Activated CD4-positive, CD25-positive, alpha-beta regulatory T cell treated with anti-CD3 and anti-CD28 coated beads, Interleukin-2, amount 50 U/mL, for 72 hours (primary cell): ENCODE results near the gene HOXC13.

ENCODE experiments used
- DNase-seq: peaks from one replicate; pipeline ENCODE4 v3.0.0; 2021

The HOXC13 gene

DNA sequence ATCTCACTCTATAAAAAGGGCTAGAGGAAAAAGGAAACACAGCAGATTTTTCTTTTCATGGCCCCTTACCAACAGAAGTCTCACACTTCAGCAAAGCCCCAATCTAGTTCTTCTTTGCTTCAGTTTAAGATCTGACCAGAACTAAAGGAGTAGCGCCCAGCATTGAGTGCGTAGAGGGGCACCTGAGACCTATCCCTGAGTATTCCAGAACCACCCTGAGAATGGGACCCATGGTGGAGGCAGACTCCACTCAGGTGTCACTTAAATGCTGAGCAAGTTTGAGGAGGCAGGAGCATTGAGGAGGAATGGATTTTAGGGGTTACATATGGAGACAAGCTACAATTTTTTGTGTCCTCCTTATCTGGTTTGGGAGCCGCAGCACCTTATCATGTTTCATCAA is 32.5 kb downstream of the HOXC13 start:
- DNase-seq = no peak

DNA sequence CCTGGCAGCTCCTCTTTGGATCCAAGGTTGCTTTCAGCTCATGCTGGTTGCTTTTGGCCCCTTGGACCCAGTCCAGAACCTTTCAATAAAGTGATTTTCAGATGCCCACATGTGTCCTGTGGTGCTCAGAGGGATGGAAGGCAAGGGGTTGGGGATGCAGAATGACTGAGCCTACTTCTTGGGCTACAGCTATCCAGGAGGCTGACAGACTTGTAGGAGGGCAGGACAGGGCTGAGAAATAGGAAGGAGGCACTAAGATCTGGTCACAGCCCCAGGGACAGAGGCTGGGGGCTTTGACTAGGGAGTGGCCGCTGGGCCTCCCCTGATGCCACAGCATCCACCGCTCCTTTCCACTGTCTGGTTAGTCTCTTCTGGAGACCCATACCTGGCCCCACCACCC is 33.1 kb downstream of the HOXC13 start:
- DNase-seq = no peak

DNA sequence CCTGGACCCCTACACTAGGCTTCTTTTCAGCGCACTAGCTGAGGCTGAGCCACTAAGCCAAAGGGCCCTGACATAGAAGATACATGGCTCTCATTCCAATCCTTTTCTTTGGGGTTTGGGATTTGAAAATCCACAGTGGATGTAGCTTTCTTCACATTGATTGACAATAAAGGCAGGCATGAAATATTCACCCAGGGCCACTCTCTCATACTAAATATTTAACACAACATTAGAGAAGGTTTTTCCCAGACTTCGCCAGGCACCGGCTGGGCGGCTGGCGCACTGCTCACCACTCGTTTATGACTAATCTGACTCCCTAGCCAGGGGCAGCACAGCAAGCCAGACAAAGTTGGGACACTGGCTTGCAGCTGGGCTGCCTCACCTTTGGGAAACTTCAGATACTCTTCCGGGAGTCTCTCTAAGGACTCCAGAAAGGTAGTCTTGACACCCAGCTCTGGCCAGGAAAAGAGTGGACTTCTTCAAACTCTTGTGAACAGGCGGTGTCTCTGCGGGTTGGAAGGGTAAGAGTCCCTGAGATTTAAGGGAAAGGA is 33.6 kb downstream of the HOXC13 start:
- no peak for DNase-seq

DNA sequence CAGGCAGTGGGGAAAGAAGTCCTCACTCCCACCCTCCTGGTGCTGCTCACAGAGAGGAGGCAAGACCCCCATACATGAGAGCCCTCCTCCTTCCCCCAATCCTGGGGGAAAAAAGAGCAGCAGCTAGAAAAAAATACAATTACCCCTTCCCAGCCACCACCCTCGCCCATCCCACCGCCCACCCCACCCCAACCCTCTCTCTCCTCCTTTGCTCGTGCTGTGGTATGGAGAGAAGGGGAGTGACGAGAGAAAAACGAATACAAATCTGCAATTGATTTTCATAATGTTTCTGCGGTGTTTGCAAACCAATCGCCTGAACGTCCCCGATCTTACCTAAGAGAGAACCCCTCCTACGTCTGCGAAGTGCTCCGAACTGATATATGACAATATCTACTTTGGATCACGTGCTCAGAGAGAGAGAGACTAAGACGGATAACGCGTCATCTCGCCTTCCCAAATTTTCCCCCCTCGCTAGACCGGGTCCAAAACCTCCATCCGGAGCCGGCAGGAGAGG is 34.1 kb downstream of the HOXC13 start, which contains the start of gene HOXC11:
Gene HOXC11, plus strand, starts transcription at position 405 of the 514 bp plus-strand sequence. CDS start 116 bp downstream, outside the sequence.
- no peak for DNase-seq

DNA sequence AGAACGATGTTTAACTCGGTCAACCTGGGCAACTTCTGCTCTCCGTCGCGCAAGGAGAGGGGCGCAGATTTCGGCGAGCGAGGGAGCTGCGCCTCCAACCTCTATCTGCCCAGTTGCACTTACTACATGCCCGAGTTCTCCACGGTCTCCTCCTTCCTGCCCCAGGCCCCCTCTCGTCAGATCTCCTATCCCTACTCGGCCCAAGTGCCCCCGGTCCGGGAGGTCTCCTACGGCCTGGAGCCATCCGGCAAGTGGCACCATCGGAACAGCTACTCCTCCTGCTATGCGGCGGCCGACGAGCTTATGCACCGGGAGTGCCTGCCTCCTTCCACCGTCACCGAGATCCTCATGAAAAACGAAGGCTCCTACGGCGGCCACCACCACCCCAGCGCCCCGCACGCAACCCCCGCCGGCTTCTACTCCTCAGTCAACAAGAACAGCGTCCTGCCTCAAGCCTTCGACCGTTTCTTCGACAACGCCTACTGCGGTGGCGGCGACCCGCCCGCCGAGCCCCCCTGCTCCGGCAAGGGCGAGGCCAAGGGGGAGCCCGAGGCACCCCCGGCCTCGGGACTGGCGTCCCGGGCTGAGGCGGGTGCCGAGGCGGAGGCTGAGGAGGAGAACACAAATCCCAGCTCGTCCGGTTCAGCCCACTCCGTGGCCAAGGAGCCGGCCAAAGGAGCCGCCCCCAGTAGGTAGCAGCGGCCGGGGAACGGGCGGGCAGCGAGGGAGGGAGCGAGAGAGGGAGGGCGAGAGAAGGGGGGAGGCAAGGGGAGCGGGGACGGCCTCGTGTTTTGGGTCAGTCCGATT is 34.8 kb downstream of the HOXC13 start:
- no peak for DNase-seq

DNA sequence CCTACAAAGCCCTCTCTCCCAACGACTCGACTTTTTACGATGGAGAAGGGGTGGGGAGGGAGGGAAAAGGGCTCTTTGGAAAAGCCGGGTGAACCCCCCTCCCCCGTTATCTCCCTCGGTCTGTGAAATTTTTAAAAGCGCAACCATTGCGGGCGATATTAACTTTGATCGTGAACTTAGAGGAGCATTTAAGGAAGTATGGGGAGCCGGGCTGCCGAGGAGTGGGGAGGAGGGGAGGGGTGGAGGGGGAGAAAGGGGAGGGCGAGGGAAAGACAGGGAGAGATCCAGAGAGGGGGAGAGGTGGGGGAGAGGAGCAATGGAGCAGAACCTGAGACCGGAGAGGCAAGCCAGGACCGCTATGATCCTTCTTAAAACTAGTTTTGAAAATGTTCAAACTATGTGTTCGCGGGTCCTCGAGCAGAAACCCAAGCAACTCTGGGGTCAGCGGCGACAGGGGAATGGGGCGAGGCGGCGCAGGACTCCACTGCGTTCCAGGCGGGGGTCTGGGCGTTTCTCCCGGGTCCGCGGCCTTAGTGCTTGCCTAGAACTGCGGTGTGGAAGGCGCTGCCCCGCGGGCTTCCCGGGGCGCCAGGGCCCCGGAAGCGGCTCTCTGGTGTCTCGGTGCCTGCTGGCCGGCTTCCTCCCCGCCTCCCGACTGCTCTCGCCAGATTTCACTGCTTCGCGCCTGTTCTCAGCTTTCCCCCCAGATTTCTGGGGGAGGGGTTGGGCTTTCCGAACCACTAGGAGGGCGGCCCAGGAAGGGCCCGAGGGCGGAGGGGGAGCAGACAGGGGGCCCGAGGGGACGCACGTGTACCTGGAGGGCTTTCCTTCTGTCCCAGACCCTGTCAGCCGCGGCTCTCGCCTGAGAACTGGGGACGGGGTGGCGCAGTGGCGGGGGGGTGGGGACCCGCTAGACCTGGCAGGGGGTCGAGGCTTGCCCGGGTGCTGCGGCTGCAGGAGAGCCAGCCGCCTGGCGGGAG is 35.7 kb downstream of the HOXC13 start, which contains the start of gene HOTAIR:
Gene HOTAIR, minus strand, starts transcription at position 871 of the 980 bp plus-strand sequence.
- no peak for DNase-seq

DNA sequence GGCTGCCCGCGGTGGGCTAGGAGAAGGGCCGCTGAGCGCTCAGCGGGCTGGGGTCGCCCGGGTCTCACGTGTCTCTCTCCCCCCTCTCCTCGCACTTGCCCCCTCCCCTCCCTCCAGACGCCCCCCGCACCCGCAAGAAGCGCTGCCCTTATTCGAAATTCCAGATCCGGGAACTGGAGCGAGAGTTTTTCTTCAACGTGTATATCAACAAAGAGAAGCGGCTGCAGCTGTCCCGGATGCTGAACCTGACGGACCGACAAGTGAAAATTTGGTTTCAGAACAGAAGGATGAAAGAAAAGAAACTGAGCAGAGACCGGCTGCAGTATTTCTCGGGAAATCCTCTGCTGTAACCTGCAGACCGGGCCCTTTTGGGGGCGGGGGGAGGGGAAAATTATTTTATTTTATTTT is 36.4 kb downstream of the HOXC13 start:
- DNase-seq = no peak

DNA sequence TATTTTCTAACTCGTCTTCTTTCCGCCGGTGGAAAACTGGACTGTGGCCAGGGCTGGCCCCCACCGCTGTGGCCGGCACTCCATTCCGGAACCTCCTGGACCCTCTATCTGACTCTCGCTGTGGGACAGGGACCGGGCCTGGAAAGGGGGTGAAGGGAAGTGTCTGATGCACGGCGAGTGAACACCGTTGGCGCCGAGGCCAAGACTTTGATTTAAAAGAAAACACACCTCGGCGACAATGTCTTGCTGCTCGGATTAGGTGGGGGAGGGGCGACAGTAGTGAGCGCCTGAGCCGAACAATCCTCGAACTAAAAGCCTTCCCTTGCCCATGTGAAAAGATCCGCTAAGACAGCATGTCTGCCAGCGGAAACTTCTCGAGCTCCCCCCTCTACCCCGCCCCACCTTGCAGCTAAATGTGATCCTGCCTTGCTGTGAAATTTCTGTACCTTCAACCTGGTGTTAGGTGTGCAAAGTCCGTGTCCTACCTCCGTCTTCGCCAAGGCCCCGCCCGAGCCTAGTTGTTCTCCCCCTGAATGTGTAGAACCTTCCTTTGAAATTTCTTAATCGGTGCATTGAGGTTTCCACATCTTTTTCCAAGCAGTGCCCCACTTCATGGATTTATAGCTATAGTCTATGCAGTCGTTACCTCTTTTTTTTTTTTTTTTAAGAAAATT is 37.0 kb downstream of the HOXC13 start:
- DNase-seq = no peak

DNA sequence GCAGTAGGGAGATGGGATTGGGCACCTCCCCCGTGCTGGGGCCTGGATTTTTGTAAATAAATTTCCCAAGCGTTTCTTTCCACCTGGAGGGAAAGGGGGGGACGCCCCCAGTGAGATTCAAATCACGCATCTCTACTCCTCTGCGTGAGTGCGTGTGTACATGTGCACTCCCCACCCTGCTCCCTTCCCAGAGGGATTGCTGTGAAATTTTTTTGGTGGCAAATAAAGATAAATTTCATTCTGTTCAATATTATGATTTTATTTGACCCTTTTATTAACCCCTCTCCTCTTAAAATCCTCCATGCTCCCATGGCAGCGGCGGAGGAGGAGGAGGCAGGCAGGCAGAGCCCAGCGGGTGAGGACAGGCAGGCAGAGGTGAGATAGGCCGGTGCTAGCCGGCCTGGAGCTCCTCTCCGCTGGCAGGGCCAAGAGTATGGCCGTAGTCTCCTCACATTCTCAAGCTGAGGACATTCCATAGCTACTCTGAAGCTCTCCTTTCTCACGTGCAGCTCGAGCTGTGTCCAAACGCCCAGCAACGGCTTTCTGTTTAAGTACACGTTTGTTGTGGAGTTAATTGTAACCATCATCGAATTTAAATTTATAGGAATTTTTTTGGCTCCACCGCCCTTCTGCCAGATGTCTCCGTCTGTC is 37.7 kb downstream of the HOXC13 start:
- no peak for DNase-seq

DNA sequence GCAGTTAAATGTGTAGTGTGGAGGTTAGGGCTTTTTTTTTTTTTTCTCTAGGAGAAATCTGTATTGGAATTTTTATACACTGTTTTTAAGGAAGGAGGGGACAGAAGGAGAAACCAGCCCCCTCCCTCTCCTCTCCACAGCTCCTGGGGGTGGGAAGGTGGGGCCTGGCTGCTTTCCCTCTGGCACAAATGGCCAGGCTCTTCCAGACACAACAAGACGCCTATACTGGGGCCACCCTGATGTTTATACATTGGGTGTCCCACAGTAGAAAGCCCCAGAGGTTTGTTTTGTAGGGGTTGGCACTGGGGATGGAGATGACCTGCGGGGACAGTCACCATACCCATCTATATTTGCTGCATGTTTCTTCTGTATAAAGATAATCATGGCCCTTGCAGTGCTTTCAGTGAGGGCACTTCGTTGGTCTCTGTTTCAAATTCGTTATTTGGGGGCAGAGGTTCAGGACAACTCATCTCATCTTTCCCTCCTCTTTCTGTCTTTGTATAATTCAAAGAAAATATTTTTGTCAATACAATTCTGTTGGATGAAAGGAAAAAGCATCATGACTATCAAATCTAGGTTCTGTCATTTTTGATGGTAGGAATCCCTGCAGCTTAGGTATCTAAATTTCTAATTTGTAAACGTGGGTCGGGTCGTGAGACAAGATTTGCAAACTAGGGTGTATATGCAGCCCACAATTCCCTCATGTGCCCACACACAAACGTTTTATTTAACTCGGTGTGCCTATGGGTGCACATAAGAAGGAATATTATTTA is 38.4 kb downstream of the HOXC13 start:
- DNase-seq = no peak

DNA sequence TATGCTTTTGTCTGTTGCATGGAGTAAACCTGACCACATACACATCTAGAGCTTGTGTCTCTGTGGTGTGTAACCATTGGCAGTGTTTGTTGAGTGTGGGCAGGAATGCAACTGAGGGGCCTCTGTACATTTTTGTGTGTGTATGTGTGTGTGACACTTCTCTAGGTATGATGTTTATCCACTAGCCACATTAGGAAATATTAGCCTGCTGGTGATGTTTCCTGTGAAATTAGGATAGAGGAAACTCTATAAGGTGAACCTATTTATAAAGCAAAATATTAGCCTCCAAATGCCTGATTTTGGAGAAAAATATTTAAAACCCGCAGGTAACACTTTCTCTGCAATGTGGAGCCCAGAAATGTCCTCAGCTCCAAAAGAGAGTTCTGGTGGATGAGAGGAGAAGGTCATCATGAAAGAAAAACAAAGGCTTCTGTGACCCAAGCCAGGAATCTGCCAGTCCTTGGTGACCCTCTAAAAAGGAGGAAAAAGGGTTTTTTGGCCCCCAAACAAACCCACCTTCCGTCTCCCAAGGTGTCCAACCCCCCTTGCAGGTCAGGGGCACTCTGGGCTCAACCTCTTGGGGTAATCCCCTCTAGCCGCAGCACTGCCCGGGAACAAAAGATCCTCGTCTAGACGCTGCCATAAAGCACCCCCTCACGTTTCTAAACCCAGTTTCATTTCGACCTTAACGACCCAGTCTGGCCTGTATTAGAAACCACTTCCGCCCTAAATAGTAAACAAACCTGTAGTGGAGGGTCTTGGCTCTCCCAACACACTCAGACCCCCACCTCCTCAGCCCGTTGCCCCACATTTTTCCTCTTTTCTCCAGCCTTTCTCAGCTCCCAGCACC is 39.2 kb downstream of the HOXC13 start:
- no peak for DNase-seq

DNA sequence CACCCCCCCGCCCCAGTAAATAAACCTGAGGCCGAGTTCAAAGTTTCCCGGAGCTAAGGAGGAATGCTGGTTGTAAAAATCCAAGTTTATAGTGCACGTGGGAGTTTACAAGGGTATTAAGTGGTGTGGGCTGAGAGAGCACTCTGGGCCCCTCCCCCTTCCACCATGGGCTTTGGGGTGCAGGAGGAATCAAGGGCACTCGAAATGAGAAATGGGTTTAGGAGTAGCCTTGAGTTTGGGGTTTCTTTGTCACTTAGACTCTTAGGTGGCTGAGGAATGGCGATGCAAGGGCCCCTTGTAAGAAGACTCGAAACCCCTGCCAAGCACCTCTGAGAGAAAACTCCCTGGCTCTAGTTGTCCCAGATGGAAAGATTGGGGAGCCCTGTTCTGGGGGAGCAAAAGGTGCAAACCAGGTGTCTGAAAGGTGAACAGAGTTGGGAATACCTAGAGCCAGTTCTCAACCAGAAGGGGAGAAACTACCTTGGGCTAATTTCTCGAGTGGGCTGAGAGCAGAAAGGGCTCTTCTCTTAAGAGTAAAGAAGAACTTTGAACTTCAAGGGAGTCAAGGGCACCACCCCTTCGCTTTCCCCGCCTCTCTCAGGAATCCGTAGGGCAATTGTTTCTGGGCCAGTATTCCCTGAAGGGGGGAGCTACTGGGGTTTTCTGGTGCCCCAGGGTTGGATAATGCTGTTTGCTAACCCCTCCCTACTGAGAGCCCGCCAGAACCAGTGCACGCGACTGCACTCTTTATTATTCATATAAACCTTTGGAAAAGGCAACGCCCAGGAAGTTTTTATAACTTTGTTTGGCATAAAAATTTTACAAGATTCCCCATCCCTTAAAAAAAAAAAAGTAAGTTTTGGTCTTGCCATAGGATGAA is 40.1 kb downstream of the HOXC13 start:
- no peak for DNase-seq

DNA sequence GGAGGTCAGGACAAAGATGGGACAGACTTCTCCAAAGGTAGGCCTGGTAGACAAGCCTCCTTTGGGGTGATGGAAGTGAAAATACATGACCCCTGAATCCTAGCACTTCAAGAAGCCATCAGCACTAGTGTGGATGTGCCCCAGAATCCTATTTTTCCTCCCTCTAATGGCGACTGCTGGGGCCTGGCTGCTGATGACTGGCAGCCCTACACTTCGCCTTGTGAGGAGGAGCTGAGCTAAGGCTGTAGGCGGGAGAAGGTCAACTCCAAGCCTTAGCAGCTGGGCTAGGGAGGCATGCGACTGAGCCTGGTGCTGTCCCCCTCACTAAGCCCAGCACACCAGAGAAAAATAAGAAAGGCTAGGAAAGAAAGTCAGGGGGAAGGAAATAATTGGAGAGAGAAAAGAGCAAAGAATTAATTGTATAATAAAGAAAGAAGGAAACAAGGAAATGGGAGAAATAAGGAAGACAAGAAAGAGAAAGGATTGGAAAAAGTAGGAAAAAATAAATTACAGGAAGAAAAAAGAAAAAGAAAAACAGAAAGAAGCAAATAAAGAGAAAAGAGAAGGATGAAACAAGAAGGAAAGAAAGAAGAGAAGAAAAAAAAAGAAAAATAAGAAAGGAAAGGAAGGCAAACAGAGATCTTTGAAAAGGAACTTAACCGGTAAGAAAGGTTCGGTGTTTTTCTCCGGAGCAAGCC is 41.6 kb downstream of the HOXC13 start:
- DNase-seq = no peak

DNA sequence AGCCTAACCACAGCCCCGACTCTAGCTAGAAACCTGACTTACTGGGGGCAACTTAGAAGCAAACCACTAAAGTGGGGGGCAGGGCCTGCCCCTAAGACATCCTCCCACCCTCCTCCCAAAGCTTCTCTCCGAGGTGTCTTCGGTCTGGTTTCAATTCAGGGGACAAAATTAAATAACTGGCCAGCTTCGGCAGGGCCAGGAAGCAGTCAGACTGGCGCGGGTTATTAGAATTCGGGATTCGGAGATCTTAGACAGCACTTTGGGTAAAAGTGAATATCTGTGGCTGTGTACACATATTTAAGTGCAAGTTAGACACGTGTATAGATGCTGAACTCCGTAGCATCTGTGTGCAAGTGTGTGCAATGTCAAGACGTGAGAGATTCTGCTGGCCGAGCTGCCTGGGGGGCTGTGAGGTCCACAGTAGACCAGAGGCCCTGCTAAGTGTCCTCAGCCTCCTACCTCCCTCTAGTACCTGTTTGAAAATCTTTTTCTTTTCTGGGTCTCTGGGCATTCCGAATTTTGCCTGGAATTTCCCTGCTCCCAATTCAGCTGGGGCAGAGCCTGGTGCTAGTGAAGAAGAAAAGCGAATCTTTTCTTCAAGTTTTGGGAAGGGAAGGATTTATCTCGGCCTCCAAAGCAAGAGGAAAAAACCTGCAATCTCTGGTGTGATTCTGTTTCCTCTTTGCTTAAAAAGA is 42.3 kb downstream of the HOXC13 start:
- DNase-seq = no peak

DNA sequence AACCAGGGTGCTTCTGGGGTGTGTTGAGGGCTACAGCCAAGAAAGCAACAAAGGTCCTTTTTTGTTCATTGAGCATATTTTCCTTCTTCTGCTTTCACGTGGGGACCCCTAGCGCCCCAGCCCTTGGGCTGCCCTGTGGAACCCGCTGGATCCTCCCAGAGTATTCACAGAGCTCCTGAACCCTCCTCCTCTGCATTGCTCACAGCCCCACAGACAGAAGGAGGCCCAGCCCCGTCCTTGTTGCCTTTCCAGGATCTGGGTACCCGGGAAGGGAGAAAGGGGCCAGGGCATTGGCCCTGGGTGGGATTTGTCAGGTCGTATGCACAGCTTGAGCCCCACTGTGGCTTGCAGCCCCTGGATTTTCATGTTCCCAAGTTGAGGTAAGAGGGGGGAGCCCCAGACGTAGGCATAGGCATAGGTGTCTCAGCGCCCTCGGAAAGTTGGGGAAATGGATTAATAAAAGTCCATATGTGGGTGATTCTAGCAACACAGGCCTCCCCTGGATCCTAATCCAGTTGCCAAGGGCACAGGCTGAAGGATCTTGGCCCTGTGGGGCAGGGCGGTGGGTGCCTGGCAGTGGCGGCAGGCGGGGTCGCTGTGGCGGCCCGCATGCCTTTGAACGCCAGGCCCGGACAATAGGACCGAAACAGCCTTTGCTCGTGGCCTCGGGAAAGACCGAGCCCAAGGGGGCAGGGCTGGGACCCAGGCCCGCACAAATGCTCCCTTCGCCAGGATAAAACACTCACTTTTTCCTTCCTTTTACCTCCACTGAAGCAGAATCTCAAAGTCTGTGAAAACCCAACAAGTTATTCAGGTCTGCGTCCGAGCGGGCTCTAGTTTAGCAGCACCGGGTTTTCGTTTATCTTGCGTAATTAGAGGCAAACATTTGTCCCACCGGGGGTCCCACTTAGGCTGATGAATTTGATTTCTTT is 43.3 kb downstream of the HOXC13 start:
- no peak for DNase-seq
